HepG2 (cell line): Measurements from ENCODE around the gene LSMEM2. TPM values are rescaled to one million over a fixed set of nuclear protein-coding genes. Genes with fewer than 3 reads are reported as not detected.

Experiments used
- MTA1 ChIP-seq: sonication (generic); formaldehyde crosslinking; IDR thresholded peaks from 2 replicates; pipeline ENCODE4 v1.4.0; 2020; ENCODE audit warnings: missing genetic modification reagents, mild to moderate bottlenecking, borderline replicate concordance
- POLR2G ChIP-seq: fragments of 200-400 bp; formaldehyde crosslinking; IDR thresholded peaks from 2 replicates; pipeline ENCODE4 v1.6.1; 2018; ENCODE audit warnings: mild to moderate bottlenecking, low read depth, low read length, moderate library complexity
- ZFP82 ChIP-seq: sonication (generic); formaldehyde crosslinking; IDR thresholded peaks from 2 replicates; pipeline ENCODE4 v1.5.1; 2020; ENCODE audit warnings: mild to moderate bottlenecking, missing genetic modification reagents, borderline replicate concordance
- polyA plus RNA-seq, 8 experiments: library from polyadenylated mRNA; depleted of rRNA in 3 of 8; stranded (reverse) in 7 of 8; unstranded in 1 of 8; fragments of >200 nt; fragmentation: Illumina TruSeq in 4 of 8; extraction: Trizol in 4 of 8; gene quantifications; 2 replicates each; pipeline versions ENCODE4 v1.2.1 to v1.2.3, GENCODE V29; 2011 to 2016; ENCODE audit warnings: low read depth in 4 of 8, missing spikeins in 1 of 8, mixed read lengths in 1 of 8; ENCODE audit not compliant: insufficient read depth in 1 of 8
- total RNA-seq, 5 experiments: library from RNA; depleted of rRNA; stranded (reverse); fragments of >200 nt; fragmentation: Illumina TruSeq; extraction: Trizol; gene quantifications; 2 replicates each; pipeline ENCODE4 v1.2.3, GENCODE V29; 2016; ENCODE audit warnings: low read depth in 1 of 5
- TF ChIP-seq, protein P1 (sequence below): sonication (generic); formaldehyde crosslinking; IDR thresholded peaks from 2 replicates; pipeline ENCODE4; 2020; ENCODE audit warnings: missing genetic modification reagents, mild to moderate bottlenecking, borderline replicate concordance
- TF ChIP-seq, protein P2 (sequence below): sonication (generic); formaldehyde crosslinking; IDR thresholded peaks from 2 replicates; pipeline ENCODE4 v1.8.1; 2022; ENCODE audit warnings: mild to moderate bottlenecking, missing genetic modification reagents
- TF ChIP-seq, protein P3 (sequence below): IDR thresholded peaks from 2 replicates; pipeline ENCODE4 v1.6.1; 2016; ENCODE audit warnings: low read depth

The LSMEM2 gene
- total and polyA plus RNA-seq, 2 of the 13 experiments (the other 11 are each of a cell fraction or from before 2014, with no cell fraction given), result 0.07 to 0.41 TPM

DNA sequence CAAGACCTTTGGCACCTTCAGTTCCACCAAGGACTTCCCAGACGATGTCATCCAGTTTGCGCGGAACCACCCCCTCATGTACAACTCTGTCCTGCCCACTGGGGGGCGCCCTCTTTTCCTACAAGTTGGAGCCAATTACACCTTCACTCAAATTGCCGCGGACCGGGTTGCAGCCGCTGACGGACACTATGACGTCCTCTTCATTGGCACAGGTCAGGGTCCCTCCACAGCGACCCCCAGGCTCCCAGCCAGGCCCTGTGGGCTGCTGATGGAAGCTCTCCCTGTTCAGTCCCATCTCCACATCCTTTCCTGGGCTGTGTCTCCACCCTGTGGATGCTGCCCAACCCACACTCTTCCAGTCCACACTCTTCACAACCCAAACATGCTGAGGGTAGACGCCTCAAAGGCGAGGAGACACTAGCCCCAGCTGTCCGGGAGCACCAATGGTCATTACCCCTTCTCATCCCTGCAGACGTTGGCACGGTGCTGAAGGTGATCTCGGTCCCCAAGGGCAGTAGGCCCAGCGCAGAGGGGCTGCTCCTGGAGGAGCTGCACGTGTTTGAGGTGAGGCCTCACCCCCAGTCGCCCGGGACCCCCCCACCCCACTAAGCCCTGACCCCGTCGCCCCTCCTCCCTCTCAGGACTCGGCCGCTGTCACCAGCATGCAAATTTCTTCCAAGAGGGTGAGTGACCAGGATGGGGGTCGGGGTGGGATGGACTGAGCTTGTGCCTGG, 4.3 kb upstream of the LSMEM2 start (continued):
- TF ChIP-seq, protein P1, sequence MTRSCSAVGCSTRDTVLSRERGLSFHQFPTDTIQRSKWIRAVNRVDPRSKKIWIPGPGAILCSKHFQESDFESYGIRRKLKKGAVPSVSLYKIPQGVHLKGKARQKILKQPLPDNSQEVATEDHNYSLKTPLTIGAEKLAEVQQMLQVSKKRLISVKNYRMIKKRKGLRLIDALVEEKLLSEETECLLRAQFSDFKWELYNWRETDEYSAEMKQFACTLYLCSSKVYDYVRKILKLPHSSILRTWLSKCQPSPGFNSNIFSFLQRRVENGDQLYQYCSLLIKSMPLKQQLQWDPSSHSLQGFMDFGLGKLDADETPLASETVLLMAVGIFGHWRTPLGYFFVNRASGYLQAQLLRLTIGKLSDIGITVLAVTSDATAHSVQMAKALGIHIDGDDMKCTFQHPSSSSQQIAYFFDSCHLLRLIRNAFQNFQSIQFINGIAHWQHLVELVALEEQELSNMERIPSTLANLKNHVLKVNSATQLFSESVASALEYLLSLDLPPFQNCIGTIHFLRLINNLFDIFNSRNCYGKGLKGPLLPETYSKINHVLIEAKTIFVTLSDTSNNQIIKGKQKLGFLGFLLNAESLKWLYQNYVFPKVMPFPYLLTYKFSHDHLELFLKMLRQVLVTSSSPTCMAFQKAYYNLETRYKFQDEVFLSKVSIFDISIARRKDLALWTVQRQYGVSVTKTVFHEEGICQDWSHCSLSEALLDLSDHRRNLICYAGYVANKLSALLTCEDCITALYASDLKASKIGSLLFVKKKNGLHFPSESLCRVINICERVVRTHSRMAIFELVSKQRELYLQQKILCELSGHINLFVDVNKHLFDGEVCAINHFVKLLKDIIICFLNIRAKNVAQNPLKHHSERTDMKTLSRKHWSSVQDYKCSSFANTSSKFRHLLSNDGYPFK (CRISPR knock-in tag), result 0 out of 2 replicates have a peak, but pooled peaks have one; percentile 43
- TF ChIP-seq, protein P2, sequence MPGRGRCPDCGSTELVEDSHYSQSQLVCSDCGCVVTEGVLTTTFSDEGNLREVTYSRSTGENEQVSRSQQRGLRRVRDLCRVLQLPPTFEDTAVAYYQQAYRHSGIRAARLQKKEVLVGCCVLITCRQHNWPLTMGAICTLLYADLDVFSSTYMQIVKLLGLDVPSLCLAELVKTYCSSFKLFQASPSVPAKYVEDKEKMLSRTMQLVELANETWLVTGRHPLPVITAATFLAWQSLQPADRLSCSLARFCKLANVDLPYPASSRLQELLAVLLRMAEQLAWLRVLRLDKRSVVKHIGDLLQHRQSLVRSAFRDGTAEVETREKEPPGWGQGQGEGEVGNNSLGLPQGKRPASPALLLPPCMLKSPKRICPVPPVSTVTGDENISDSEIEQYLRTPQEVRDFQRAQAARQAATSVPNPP (CRISPR knock-in tag), result no peak
- TF ChIP-seq POLR2G (0 out of 2 replicates have a peak, but pooled peaks have one; percentile 18), MTA1 (CRISPR knock-in tag) (peak; percentile 51; the same call in 1 of the 2 replicates), ZFP82 (CRISPR knock-in tag) (no peak)
- TF ChIP-seq, protein P3, sequence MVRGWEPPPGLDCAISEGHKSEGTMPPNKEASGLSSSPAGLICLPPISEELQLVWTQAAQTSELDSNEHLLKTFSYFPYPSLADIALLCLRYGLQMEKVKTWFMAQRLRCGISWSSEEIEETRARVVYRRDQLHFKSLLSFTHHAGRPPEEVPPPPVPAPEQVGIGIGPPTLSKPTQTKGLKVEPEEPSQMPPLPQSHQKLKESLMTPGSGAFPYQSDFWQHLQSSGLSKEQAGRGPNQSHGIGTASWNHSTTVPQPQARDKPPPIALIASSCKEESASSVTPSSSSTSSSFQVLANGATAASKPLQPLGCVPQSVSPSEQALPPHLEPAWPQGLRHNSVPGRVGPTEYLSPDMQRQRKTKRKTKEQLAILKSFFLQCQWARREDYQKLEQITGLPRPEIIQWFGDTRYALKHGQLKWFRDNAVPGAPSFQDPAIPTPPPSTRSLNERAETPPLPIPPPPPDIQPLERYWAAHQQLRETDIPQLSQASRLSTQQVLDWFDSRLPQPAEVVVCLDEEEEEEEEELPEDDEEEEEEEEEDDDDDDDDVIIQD (CRISPR knock-in tag), result no peak
